Esophagus muscularis mucosa (tissue), 4 donors: ENCODE results near the gene ACOT8. TPM values are rescaled to one million over a fixed set of nuclear protein-coding genes. Genes with fewer than 3 reads are reported as not detected.

Source experiments
- DNase-seq: peaks from one replicate; pipeline ENCODE4 v3.0.0-alpha.2; 2017; ENCODE audit errors: extremely low spot score
- H3K27ac ChIP-seq, 4 donors: fragments of 200-600 bp; sonication (generic); replicated peaks in 1 of 4; 1 replicate in 3 of 4; 2 replicates in 1 of 4; pipeline ENCODE4 v1.5.1; 2016 to 2019; ENCODE audit warnings: mild to moderate bottlenecking in 1 of 4
- H3K27me3 ChIP-seq, 4 donors: fragments of 200-600 bp; sonication (generic); one replicate each; pipeline versions ENCODE4 v1.5.1 to v1.6.0; 2016 to 2019
- H3K36me3 ChIP-seq, 4 donors: fragments of 200-600 bp; sonication (generic); one replicate each; pipeline ENCODE4 v1.5.1; 2016 to 2019
- H3K4me1 ChIP-seq, 4 donors: fragments of 200-600 bp; sonication (generic); one replicate each; pipeline ENCODE4 v1.5.1; 2016 to 2019
- H3K4me3 ChIP-seq, 4 donors: fragments of 200-600 bp; sonication (generic); 1 replicate in 2 of 4; 2 replicates in 2 of 4; pipeline ENCODE4 v1.5.1; 2016 to 2019; ENCODE audit warnings: mild to moderate bottlenecking in 4 of 4, moderate library complexity in 1 of 4
- H3K9me3 ChIP-seq, 4 donors: fragments of 200-600 bp; sonication (generic); 1 replicate in 3 of 4; 2 replicates in 1 of 4; pipeline ENCODE4 v1.5.1; 2016 to 2019
- EP300 ChIP-seq: sonication (generic); formaldehyde crosslinking; IDR thresholded peaks from one replicate; pipeline ENCODE4 v1.6.1; 2017; ENCODE audit warnings: antibody characterized with exemption
- POLR2A ChIP-seq: fragments of 450-650 bp; IDR thresholded peaks from one replicate; pipeline ENCODE4 v1.6.1; 2017; ENCODE audit warnings: antibody characterized with exemption, moderate library complexity, mild to moderate bottlenecking, low read depth
- POLR2AphosphoS5 ChIP-seq, 2 donors: sonication (generic); formaldehyde crosslinking; IDR thresholded peaks; one replicate each; pipeline ENCODE4 v1.6.1; 2017; ENCODE audit warnings: antibody characterized with exemption in 2 of 2
- WGBS: methylation state at CpG from one replicate; pipeline ENCODE4 v1.1.5; 2018; 5-methylcytosine and 5-hydroxymethylcytosine counted together
- intact Hi-C: fragments of 100-400 bp; cut with DNase I; formaldehyde crosslinking; loops from one replicate; pipeline ENCODE4 v1.15.1; 2023
- total RNA-seq, 4 donors: library from RNA; depleted of rRNA; stranded (reverse); fragments of >200 nt; gene quantifications; one replicate each; pipeline versions ENCODE4 v1.1.0 to v1.2.1, GENCODE V29; 2016
- TF ChIP-seq, protein P1 (sequence below), 3 experiments: fragments of 200-600 bp in 2 of 3; fragments of 450-650 bp in 1 of 3; sonication (generic) in 2 of 3; IDR thresholded peaks; one replicate each; pipeline ENCODE4 v1.5.1; 2017 to 2019; ENCODE audit warnings: antibody characterized with exemption in 3 of 3, mild to moderate bottlenecking in 2 of 3, moderate library complexity in 1 of 3

The ACOT8 gene
- total RNA-seq, 4 donors from 2014 or later = 30.0 to 41.9 (median 33.7) TPM

DNA sequence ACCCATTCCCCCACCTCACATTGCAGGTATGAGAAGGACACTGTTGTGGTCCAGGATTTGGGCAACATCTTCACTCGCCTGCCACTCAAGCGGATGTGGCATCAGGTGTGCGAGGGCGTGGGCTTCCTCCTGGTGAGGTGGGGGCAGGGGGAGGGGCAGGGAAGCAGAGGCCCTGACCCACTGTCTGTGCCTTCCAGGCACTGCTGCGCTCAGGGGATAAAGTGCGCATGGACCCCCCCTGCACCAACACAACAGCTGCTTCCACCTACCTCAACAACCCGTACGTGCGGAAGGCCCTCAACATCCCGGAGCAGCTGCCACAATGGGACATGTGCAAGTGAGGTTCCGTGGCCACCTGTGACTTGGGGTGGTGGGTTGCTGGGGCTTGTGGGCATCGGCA is 37.6 kb upstream of the ACOT8 start:
- no peak for TF ChIP-seq POLR2AphosphoS5 (IDR thresholded peaks at IDR 0.05)
- no peak for TF ChIP-seq POLR2A
- TF ChIP-seq EP300 = no peak
- TF ChIP-seq, protein P1, sequence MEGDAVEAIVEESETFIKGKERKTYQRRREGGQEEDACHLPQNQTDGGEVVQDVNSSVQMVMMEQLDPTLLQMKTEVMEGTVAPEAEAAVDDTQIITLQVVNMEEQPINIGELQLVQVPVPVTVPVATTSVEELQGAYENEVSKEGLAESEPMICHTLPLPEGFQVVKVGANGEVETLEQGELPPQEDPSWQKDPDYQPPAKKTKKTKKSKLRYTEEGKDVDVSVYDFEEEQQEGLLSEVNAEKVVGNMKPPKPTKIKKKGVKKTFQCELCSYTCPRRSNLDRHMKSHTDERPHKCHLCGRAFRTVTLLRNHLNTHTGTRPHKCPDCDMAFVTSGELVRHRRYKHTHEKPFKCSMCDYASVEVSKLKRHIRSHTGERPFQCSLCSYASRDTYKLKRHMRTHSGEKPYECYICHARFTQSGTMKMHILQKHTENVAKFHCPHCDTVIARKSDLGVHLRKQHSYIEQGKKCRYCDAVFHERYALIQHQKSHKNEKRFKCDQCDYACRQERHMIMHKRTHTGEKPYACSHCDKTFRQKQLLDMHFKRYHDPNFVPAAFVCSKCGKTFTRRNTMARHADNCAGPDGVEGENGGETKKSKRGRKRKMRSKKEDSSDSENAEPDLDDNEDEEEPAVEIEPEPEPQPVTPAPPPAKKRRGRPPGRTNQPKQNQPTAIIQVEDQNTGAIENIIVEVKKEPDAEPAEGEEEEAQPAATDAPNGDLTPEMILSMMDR (IDR thresholded peaks at IDR 0.05) = no peak
- WGBS = 81% methylated on average over 3 of the region's 12 CpGs
- intact Hi-C loops = loop anchor here (5.0 kb wide), 1 partner anchor 78 kb away; the partner anchor contains the start of gene ZNF335
- Histone ChIP-seq H3K27me3 (no peaks in the 10 kb centered on the region), H3K4me3 (no peak overlapping the region), H3K9me3 (no peaks in the 10 kb centered on the region), H3K4me1 (peaks cover 15 to 28% (median 22%) of the 10 kb centered on the region in 4 donors), H3K36me3 (peaks cover 23 to 76% (median 72%) of the 10 kb centered on the region in 4 donors), H3K27ac (no peak overlapping the region)
- DNase-seq = no peak

DNA sequence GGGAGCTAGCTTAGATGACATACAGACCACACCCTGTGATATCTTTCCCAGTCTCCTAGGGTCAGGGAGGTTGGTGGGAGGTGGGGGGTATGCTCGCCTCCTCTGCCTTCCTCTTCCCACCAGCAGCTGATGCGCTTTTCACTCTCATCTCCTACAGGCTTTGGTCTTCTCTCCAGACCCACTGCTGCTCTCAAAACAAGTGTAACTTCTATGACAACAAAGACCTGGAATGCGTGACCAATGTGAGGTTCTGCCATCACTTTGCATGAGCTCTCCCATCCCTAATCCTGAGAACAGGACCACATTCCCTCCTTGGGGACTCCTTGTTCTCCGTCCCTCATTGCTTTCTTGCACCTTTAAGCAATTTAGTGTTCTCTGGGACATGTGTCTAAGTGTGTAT is 36.6 kb upstream of the ACOT8 start:
- no peak overlapping the region for H3K27ac ChIP-seq
- H3K4me1 ChIP-seq = peaks cover 23 to 38% (median 31%) of the 10 kb centered on the region in 4 donors
- intact Hi-C loops = loop anchor here (5.0 kb wide), 1 partner anchor 78 kb away; the partner anchor contains the start of gene ZNF335
- no peak overlapping the region for H3K4me3 ChIP-seq
- no peaks in the 10 kb centered on the region for H3K27me3 ChIP-seq
- no peaks in the 10 kb centered on the region for H3K9me3 ChIP-seq
- WGBS = 90% methylated on average over 4 of the region's 4 CpGs
- H3K36me3 ChIP-seq = peaks cover 23 to 66% (median 64%) of the 10 kb centered on the region in 4 donors
- TF ChIP-seq POLR2AphosphoS5 (IDR thresholded peaks at IDR 0.05) (no peak), EP300 (no peak), POLR2A (no peak)
- TF ChIP-seq, protein P1 (IDR thresholded peaks at IDR 0.05) = no peak
- no peak for DNase-seq

DNA sequence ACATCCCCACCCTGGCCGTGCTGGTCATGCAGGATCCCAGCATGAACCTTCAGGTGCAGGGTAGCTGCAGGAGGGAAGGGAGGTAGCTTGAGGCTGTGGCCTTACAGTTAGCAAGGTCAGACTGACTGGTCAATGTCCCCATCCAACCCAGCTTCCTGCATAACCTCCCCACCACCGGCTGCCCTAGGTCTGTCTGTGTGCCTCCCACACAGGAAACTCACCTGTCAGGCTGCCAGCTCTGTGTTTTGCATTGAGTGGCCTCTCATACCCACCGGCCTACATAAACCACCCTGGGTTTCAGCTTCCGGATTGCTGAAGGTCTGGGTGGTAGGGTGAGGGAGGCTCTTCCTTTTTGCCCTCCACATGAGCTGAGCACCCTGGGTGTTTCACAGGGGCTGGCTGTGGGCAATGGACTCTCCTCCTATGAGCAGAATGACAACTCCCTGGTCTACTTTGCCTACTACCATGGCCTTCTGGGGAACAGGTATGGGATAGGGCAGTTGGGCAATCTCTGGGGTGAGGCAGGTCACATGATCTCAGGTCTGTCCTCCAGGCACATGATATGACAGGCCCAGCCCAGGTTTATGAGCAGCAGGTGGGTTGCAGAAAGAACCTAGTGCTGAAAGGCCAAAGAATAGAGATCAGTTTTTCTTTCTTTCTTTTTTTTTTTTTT is 35.8 kb upstream of the ACOT8 start:
- no peak for DNase-seq
- Histone ChIP-seq H3K9me3 (no peaks in the 10 kb centered on the region), H3K36me3 (peaks cover 17 to 62% (median 58%) of the 10 kb centered on the region in 4 donors), H3K4me1 (peaks cover 24 to 42% (median 34%) of the 10 kb centered on the region in 4 donors), H3K27ac (no peak overlapping the region), H3K4me3 (no peak overlapping the region), H3K27me3 (no peaks in the 10 kb centered on the region)
- WGBS = 69% methylated on average over 4 of the region's 4 CpGs
- TF ChIP-seq POLR2AphosphoS5 (IDR thresholded peaks at IDR 0.05) (no peak), EP300 (no peak), POLR2A (no peak)
- TF ChIP-seq, protein P1 (IDR thresholded peaks at IDR 0.05) = no peak
- intact Hi-C loops = loop anchor here (5.0 kb wide), 1 partner anchor 79 kb away; the partner anchor contains the start of gene ZNF335

DNA sequence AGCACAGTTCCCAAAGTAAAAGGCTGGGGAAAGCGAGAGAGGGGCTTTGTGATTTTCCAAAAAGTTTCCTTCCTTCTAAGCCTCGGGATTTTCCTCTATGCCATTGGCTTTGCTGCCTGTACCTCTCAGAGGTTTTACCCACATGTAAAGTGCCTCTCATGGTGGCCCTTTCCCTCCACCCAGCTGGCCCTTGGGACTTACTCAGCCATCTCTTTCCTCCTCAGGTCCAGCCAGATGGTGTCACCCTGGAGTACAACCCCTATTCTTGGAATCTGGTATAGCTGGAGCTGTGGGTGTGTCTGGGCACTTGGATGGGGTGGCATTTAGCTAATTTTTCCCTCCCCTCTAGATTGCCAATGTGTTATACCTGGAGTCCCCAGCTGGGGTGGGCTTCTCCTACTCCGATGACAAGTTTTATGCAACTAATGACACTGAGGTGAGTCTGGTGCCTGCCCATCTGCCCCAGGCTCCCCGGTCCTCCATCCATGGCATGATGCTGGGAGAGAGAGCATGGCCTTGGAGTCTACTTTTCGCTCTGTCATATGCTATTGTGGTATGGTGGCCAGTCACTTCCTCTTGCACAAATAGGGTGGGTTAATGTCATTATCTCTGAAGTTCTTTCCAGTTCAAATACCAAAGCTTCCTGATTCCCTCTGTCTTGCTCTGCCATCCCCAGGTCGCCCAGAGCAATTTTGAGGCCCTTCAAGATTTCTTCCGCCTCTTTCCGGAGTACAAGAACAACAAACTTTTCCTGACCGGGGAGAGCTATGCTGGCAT is 35.0 kb upstream of the ACOT8 start:
- H3K4me3 ChIP-seq = peak overlapping the region; percentile 70 to 93 (median 88)
- H3K27me3 ChIP-seq = no peaks in the 10 kb centered on the region
- DNase-seq = no peak
- no peaks in the 10 kb centered on the region for H3K9me3 ChIP-seq
- intact Hi-C loops = loop anchor here (5.0 kb wide), 1 partner anchor 80 kb away; the partner anchor contains the start of gene ZNF335
- no peak for TF ChIP-seq POLR2AphosphoS5 (IDR thresholded peaks at IDR 0.05)
- TF ChIP-seq, protein P1 (IDR thresholded peaks at IDR 0.05) = no peak
- H3K36me3 ChIP-seq = peaks cover 16 to 57% (median 56%) of the 10 kb centered on the region in 4 donors
- H3K27ac ChIP-seq = peak overlapping the region in 3 of 4 donors; percentile 89 to 94 (median 90)
- peaks cover 24 to 44% (median 34%) of the 10 kb centered on the region in 4 donors for H3K4me1 ChIP-seq
- WGBS = 75% methylated on average over 9 of the region's 9 CpGs
